Measurements from ENCODE around the gene SIRT7.

Gene SIRT7

DNA sequence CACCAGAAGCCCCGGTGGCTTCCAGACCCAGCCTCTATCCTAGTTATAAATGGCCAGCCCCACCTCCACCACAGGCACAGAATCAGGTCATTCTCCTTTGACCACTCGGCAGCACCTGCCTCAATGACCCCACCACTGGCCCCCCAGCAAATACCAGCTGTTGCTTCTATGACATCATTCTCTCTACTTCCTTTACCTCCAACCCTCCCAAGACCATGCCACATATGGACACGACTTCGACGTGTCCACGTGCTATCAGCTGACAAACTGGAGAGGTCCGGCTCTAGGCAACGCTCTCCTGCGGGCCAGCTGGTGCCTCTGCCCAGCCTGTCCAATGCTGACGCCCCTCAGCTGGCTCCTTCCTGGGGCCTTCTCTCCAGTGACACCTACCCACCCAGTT lies 32.5 kb downstream of the SIRT7 start:
- no peak for DNase-seq

DNA sequence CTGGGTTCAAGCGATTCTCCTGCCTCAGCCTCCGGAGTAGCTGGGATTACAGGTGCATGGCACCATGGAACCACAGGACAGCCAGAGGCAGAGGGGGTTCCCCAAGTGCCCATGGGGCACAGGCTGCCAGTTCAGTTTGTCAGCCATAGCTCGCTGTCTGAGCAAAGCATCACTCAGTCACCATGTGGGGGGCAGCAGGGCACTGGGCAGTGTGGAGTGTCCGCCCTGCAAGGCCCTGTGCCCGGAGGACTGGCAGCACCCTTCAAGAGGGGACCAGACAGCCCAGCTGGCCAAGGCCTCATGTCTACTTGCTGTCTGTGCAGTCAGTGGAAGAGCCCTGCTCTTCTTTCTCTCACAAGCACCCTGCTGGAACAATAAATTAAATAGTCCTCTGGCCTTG lies 33.0 kb downstream of the SIRT7 start:
- no peak for DNase-seq

DNA sequence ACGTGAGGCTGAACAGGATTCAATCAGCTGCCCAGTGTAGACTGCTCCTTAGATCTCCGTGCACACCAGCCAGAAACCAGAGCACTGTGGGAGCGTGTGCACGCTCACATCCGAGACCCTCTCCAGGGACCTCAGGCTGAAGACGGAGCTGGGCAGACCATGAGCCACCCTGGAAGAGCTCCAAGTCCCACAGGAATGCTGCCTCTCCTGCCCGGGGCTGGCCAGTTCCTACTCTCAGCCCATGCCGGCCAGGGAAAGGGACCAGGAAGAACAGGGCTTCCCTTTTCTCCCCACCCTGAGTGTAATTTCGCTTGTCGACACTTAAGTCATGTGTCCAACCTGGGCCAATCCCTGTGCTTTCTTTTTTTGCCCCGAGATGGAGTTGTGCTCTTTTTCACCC lies 33.5 kb downstream of the SIRT7 start:
- DNase-seq, result no peak

DNA sequence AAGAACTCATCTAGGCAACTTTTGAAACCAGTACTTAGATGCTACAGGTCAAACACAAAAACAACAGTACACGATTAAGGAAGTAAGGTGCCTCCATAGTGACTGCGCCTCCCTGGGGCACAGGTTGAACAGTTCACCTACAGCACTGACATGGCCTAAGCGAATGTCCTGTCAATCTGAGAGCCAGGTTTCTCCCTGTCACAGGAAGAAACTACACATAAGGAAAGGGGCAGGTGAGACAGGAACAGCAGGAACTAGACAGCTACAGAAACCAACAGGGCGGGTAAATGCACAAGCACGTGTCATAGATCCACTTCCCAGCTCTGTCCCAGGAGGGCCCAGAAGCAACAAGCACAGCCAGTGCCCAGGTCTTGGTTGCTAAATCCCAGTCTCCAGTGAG lies 38.9 kb downstream of the SIRT7 start:
- DNase-seq, result no peak

DNA sequence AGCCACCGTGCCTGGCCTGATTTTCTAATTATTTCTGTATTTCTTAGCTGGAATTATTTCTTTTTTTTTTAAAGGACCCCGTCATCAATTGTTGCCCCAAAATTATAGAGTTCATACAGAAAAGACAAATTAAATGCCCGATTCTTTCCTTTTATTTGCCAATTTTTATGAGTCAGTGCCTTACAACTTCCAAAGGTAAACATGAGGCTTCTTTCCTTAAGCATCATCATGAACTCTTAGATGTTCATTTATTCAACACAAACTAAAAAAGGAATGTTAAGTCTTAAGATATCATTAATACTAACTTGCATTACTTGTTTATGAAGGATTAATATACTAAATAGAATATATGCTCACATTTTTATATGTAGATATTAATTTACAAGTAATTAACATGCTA lies 39.7 kb downstream of the SIRT7 start:
- no peak for DNase-seq

DNA sequence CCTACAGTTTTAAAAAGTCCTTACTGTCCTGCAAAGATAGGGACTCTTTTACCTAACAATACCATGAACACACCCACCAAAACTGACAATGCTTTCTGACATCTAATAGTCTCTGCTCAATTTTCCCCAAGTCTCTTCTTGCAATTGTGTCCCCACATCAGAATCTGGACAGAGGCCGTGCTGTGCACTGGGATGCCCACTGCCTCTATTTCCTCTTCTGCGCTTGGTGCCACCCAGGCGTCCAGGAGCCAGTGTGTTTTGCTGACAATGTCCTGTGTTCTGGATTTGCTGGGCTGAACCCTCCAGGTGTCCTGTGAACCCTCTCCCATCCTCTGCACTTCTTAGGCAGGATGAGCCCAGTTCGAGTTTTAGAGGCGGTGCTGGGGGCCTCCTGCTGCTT lies 40.4 kb downstream of the SIRT7 start:
- no peak for DNase-seq

DNA sequence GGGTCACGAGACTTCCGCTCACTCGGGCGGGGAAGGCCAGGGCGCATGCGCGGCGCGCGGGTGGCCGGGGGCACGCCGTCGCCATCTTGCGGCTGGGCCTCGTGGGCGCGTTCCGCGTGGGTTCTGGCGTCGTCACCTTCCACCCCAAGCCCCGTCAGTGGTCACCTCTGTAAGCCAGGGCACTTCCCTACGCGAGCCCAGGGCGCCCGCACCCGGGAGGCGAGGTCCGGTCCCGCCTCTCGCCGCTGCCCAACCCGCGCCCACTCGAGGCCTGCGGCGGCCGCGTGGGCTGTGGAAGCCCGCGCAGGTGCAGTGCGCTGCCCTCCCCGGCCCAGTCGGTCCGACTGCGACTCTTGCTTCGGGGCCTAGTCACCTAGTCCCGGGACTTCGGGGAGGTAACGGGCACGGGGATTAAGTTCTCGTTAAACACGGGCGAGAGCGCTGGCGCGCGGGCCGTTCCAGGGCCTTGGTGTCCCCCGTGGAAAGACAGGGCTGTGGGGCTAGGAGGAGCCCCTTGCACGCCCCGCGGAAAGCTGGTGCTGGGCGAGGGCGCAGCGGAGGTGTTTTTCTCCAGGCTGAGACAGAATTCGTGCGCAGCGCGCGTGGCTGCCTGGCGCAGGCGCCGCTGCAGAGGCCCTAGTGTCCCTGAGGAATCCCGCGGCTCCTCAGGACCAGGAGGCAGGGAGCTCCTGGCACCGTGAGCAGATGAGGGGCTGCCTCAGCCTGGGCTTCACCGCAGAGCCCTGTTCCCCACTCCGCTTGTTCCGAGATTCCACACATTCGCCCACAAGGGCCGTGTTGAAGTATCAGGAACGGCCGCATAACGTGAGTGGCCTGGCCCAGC lies 46.4 kb downstream of the SIRT7 start:
- DNase-seq, result peak; percentile 95

DNA sequence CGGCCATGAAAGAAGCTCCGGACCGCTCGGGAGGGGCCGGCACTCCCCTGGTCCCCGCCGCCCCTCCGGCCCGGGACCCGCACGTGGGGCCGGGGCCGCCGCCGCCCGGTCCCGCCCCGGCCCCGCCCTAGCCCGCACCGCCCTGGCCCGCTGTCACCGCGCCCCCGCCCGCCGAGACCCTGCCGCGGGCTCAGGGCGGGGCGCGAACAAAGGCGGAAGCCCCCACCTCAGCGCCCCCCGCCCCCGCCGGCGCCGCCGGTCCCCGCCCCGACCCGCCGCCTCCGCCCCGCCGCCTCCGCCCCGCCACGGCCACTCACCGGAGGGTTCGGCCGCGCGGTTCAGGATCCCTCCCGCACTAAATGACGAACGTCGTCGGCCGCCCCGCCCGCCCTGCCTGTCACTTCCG lies 47.0 kb downstream of the SIRT7 start, which contains the start of gene ARHGDIA:
Gene ARHGDIA (minus strand): TSS at position 357 of the 406 bp plus-strand sequence. CDS start 1,407 bp downstream, outside the sequence.
- DNase-seq, result no peak

DNA sequence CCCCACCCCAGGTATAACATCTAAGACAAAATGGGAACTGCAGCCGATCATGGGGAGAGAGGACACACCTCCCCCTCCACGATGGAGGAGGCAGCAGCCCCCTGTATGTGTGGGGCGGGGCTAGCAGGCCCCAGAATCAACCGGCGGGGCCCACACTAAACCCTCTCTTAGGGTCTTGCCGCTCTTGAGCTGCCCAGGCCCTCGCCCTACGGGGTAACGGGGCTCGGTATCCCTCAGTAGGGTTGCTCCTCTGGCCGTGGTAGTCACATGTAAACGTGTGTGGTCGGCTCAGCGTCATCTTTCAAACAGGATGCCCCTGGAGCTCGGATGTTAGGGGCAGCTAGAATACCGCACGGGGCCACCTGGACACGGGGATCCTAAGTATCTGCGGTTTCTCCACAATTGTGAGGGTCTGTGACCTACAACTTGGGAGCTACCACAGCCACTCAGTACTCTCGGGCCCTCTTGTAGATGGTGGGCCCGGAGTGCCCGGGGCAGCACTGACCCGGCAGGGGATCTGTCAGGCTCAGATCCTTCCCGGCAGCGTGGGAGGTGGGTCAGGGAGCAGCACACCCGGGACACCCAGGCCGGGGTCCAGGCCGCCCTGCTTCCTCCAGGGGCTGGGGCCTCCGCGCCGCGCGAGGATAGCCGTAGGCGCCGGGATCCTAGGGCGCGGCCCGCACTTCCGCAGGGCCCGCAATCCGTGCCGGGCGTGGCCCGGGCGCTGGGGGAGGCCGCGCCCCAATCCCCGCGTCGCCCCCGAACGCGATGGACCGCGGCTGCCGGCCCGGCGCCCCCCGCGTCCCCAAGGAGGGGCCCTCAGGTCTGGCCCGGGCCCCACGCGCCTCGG lies 47.6 kb downstream of the SIRT7 start:
- no peak for DNase-seq

DNA sequence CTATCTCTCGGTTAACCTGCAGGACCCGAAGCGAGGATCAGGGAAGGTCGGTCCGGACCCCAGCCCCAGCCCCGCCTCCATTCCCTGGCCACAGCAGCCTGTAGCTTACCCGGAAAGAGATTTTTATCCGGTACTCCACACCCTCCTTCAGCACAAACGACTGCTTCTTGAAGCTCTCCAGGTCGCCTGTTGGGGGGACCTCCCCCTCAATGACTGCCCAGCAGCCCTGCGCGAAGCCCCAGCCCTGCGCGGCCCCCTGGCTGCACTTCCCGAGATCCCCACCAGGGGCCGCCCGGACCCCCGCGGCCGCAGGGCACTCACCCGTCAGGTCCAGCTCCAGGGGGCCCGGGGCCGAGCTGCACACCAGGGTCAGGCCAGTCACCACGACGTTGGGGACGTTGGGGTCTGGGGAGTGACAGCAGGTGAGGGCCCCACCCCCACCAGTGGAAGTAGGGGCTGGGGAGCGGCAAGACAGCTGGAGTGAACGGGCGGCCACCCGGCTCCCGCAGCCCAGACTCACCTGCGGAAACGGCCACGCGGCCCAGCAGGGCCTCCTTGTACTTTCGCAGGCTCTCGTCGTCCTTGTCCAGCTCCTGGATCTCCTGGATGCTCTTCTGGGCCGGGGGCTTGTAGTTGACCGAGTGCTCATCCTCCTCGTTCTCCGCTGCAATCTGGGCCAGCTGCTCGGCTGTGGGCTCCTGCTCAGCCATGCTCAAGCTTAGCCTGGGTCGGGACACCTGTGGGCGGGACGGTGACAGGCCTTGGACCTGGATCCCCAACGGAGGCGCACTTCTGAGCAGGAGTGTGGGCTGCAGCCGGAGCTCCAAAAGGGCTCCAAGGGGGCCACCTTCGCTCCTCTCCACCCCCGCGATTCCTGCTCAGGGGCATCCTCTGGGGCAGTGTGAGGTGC lies 48.5 kb downstream of the SIRT7 start:
- no peak for DNase-seq

DNA sequence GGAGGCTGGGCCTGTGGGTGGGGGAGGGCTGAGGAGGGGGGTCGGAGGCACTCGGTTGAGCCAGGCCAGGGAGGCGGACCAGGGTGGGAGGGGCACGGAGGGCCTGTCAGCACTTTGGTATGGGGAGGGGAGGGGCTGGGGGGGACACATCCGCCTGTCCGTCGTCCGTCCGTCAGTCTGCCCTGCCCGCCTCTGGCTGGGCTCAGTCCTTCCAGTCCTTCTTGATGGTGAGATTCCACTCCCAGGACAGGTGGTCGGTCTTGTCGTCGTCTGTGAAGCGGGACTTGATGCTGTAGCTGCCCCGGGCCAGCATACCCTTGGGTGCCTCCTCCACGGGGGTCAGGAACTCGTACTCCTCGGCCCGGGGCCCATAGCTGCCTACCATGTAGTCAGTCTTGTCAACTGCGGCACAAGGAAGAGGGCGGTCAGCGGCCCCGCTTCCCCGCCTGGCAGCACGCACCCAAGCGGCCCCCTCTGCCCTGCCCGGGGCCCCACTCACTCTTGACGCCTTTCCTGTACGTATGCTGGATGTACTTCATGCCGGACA lies 49.2 kb downstream of the SIRT7 start:
- DNase-seq, result no peak

DNA sequence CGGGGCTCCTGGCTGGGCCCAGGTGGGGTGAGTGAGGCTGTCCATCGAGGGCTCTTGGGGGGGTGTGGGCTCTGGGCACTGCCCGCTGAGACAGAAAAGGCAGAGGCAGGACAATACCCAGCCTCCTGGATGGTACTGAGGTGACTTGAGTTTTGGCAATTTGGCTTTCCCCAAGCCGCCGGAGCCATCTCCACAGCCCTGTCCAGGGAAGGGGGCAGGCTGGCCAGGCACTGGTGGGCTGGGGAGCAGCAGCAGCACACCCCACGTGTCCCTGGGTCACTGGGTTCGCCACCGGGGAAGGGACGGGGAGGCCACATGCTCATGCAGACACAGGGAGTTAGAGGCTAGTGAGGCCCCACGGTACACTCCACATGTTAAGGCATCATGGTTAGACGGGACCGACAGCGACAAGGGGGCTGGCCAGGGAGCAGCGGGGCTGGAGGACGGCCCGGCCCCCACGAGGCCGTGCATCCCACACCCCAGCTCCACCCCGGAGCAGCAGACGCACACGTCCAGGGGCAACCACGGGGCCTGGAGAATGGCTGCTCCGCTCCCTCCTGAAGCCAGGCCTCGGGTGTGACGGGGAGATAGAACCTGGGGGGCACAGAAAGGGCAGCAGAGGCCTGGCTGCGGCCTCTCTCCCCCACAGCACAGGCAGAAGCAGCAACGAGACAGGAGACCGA lies 49.8 kb downstream of the SIRT7 start:
- DNase-seq, result no peak

DNA sequence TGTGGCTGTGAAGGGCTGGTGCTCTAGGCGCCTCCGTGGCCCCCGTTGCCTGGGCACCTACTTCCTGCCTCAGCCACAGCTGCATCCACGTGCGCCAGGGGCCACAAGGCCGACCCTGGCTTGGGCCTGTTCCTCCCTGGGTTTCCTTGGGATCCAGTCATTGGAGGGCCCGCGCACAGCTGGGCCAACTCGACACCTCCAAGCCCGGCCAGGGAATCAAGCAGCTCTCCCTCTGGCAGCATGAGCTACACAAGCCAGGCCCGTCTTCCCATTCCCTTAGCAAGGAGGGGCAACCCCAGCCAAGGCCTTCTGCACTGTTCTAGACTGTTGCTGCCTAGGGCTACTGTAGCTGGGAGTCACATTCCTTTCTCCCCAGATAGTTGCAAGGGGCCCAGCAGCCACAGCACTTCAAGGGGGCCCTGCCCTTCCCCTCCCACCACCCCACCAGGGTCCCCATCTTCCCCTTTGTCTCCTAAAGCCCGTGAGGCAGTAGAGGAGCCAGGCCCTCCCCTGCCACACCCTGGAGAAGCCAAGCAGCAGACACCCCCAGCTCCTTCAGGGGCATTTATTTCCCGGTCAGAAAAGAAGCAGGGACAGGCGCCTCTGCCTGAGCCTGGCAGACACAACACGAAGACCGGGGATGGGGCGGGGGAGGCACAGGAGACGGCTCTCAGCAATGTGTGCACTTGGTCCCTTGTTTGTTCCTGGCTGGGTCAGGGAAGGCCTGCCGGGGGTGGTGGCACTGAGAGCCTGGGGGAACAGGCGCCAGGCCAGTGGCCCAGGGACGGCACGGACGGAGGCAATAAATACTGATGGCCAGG lies 50.6 kb downstream of the SIRT7 start:
- no peak for DNase-seq

DNA sequence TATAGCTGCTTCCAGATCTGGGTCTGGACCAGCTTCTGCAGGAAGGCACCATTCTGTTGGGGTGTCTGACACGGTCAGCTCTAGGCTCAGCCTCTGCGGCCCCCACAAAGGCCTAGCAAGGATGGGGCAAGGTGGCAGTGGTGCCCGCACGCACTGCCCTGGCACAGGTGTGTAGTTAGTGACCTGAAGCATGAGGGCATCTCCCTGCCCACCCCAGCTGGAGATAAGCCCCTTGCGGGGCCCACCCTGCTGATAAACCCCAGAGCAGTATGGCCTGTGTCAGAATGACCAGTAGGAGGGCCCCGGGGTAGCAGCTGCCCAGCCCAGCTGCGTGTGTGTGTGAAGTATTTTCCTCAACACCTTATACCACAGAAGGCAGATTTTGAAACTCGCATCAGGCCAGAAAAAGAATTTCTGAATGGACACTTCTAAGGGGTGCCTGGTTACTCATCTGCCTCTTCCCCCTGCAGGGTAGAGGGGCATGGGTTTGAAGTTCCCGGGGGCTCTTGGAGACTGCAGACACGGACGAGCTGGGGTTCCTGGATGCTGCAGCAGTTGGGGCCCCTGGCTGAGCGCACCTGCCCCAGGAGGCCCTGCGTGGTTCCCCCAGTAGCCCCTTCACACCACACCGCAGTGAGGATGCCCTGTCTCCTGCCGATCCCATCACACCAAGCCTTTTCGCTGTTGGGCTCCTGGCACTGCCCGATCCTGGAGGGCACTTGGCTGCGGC lies 51.4 kb downstream of the SIRT7 start:
- no peak for DNase-seq

DNA sequence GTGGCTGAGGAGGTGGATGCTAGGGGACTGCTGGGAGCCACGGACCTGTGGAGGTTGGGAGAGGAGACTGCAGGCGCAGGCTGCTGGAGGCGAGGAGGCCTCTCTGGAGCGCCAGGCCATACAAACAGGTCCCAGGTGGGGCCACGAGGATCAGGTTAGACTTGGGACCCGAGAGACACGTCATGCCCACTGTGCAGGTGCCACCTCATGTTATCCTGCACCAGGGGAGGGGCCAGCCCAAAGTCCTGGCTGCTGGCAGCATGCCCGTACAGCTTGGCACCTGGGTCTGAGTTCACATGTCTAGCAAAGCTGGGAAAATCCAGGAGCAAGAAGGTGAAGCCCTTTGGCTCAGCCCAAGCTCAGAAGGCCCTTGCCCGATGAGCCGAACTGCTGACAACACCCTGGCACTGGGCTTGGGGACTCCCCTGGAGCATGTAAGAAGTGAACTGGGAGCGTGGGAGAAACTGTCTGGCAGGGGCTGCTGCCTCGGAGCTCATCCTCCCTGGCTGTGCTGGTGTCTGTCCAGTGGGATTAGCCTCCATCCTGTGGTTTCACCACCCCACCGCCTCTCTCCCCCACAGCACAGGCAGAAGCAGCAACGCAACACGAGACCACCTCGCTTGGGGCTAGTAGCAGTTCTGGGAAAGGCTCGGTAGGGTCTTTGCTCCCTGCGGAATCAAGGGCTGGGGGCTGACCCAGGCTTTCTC lies 52.1 kb downstream of the SIRT7 start:
- no peak for DNase-seq

DNA sequence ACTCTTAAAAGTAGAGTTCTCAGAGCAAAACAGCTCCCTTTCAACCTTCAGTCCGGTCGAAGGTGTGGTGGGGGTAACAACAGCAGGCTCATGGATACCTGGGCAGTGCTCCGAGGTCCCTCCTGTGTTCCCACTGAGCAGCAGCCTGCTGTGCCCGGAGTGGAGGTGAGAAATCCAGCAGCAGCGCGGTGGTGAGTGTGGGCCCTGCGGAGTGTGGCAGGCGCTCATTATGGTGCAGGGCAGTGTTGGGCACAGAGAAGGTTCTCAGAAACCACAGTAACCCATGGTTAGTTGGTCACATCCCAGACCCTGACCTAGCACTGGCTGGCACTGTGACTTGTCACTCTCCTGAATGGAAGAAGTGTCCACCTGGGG lies 52.6 kb downstream of the SIRT7 start:
- DNase-seq, result no peak

DNA sequence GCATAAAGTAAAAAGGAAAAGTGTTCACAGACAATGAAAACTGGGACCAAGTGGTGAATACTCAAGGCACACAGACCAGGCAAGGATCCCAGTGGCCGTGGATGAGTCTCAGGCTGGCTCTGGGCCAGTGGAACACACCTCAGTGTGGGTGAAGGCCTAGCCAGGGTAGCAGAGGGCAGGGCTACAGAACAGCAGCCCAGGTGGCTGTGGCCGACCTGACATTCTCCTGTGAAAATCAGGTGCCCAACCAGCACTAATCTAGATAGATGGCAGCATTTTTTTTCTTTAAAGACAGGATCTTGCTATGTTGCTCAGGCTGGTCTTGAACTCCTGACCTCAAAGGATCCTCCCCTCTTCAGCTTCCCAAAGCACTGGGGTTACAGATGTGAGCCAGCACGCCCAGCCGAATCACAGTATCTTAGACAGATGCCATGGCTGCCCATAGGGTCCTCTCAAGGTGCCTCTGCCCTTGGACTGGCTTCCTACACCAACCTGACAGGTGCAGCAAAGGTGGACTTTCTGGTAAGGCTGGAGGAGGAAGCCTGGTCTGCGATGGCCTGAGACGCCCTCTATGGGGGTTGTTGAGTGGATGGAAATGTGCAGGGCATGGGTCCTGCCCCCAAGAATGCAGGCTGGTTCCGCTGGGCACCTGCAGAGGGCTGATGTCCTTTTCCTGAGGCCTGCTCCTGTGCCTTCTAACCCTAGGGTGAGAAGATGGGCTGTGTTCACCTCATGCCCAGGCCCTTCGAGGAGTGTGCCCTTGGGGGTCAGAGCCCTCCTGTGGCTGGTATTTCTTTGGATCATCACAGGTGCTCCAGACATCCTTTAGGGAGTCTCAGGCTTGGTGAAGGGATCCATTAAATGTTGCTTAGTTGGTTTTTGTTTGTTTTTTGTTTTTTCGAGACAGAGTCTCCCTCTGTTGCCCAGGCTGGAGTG lies 53.9 kb downstream of the SIRT7 start:
- no peak for DNase-seq

DNA sequence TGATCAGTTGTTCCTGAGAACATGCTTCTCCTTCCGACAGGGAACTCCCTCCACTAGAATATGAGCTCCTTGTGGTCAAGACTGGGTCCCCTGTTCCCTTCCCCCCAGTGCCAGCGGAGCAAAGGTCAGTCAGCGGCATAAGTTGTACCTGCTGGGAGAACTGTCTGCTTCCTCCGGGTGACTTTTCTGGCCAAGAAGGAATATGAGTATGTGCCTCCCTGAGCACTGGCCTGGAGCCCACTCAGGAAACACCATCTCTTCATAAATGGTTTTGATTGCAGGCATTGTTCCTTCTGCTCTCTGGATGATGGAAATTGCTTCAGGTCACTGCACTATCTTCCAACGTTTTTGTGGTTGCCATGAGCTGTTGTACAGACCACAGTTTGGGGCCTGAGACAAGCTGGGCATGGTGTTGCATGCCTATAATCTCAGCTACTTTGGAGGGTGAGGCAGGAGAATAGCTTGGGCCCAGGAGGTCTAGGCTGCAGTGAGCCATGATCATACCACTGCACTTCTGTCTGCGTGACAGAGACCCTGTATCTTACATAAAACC lies 54.8 kb downstream of the SIRT7 start:
- DNase-seq, result no peak

Data from T-helper 9 cell (primary cell).